ENCODE results near the gene FCER2.

- TF ChIP-seq CTCF (IDR thresholded peaks at IDR 0.05) (no peak), POLR2A (IDR thresholded peaks at IDR 0.05) (no peak)
Measured at GRCh38 chr19:7657131-7657751, 44.7 kb downstream of the FCER2 start.
